GM19397 (cell line): ENCODE measurements around the gene PLA2G2D.

Experiments
- ATAC-seq: cut with Tn5 transposase; IDR thresholded peaks from one replicate; pipeline ENCODE4 v1.9.1; 2021; ENCODE audit warnings: mild to moderate bottlenecking, moderate library complexity; ENCODE audit not compliant: unreplicated experiment

Gene PLA2G2D

GRCh38 chr1:20115916-20116315 is 3.4 kb downstream of the PLA2G2D start:
- ATAC-seq, result no peak

GRCh38 chr1:20115479-20115878 is 3.9 kb downstream of the PLA2G2D start:
- ATAC-seq, result no peak

DNA sequence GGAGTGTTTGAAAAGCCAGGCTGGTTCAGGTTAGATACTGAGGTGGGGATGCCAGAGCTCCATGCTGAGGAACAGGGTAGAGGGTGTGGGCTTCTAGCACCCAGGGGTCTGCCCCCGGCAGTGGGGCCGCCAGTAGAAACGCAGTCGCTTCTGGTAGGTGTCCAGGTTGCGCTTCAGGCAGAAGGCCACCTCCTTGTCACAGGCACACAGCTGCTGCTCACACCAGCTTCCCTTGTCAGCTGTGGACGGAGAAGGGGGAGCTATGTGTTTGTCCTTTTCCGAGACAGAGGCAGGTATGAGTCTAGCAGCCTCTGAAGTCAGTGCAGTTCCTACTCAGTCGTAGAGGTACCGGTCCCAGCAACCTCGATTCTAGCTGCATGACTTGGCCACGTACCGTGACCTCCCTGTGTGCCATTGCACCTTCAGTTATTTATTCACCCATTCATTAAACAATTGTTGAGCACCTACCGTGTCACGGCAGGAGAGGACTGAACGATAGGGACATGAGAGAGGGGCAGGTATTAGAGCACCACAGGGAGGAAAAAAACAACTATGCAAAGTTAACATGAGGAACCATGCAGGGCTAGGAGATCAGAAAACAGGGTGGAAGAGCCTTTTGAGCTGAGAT is 5.2 kb downstream of the PLA2G2D start:
- no peak for ATAC-seq

DNA sequence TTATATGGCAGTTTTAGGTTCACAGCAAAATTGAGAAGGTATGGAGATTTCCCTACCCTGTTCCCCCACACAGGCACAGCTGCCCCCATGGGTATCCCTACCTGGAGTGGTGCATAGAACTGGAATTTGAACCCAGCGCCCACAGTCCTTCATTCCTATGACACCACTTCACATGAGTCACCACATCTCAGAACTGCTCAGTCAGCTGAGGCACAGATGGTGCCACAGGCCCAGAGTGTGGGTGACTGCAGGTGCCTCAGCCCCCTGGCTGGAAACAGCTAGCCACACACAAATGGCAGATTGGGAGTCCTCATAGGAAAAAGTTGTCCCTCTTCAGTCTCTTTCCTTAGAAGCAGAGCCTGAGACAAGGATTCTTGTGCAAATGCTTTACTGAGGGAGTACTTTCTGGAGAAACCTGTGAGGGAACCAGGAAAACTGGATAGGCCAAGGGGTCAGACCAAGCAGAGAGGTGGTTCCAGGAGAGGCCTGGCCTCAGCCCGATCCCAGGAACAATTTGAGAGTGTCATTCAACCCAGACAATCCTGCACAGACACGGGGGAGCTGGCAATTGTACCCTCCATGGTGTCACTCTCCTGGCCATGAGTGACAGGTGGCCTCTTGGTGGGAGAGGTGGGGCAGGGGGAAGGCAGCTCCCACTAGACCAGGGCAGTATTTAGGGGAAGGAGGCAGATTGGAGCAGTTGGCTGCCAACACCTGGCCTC is 6.9 kb downstream of the PLA2G2D start:
- no peak for ATAC-seq

GRCh38 chr1:20111452-20111851 is 7.9 kb downstream of the PLA2G2D start:
- no peak for ATAC-seq

DNA sequence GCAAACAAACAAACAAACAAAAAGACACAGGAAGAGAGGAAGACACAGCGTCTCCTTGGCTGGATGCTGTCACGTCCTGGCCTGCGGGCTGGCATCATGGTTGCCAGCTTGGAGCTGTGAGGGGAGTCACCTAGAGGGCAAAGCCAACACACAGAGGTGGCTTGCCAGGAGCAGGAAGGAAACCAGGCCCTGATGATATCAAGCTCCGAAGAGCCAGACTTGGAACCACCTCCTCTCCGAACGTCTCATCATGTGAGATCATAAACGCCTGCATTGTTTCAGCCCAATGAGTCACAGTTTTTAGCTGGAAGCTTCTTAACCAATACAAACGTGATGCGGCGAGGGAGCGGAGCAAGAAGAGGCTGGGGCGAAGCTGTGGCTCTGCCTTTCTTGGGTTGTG is 8.7 kb downstream of the PLA2G2D start:
- no peak for ATAC-seq

DNA sequence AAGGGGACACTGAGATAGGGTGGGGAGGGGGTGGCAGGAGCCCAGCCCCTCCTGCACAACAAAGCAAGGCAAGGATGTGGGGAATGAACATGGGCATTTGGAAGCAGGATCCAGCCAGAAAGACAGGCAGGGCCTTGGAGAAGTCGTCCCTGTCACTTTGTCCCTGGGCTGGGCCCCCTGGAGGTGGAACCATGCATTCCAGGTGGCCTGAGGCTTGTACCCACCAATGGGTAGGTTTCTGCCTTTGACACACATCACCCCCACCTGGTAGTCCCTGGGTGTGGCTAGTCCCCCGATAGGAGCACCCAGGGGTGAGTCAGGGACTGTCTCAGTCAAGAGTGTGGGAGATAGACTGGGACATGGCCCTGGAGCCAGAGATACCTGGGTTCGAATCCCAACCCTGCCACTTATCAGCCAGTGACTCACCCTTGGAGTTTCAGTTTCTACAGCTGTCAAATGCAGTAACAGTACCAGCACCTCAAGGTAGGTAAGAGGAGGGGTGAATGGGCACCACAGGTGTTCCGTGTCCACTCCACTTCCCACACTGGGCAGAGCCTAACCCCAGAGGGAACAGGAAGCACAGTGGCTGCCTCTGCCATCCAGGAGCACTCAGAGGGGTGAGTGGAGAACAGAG is 10.0 kb downstream of the PLA2G2D start:
- no peak for ATAC-seq

- no peak for ATAC-seq
These were observed 10.8 kb downstream of the PLA2G2D start for GRCh38 chr1:20108366-20109123.

DNA sequence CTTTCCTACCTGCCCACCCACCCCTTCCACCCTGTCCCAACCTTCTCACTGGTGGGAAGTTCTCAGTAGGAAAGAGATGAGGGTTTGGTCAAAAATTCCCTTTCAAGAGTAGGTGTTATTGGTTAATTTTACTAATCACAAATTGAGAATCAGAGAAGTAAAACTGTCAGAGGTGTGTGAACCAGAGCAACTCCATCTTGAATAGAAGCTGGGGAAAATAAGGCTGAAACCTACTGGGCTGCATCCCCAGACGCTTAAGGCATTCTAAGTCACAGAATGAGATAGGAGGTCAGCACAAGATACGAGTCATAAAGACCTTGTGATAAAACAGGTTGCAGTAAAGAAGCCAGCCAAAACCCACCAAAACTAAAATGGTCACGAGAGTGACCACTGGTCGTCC is 11.5 kb downstream of the PLA2G2D start:
- ATAC-seq, result no peak

DNA sequence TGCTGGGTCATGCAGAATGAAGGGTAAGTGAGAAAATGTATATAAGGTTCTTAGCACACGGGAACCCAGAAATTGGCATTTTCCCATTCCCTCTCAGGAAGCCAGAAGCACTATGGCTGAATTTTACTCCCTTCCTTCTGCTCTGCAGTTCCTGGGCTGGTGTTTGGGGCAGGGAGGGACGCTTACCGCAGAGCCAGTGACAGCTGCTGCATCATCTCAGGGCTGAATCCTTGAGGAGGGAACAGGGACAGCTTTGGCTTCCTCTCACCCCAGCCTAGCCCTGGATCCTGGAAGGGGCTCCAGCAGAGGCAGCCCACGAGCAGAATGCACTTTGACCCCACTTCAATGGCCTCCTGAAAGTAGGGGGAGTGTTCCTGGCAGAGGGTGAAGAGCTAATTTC is 12.0 kb downstream of the PLA2G2D start:
- no peak for ATAC-seq

- no peak for ATAC-seq
These were observed 13.5 kb downstream of the PLA2G2D start for GRCh38 chr1:20105856-20106255.

GRCh38 chr1:20102875-20103274 is 16.5 kb downstream of the PLA2G2D start:
- ATAC-seq, result no peak

DNA sequence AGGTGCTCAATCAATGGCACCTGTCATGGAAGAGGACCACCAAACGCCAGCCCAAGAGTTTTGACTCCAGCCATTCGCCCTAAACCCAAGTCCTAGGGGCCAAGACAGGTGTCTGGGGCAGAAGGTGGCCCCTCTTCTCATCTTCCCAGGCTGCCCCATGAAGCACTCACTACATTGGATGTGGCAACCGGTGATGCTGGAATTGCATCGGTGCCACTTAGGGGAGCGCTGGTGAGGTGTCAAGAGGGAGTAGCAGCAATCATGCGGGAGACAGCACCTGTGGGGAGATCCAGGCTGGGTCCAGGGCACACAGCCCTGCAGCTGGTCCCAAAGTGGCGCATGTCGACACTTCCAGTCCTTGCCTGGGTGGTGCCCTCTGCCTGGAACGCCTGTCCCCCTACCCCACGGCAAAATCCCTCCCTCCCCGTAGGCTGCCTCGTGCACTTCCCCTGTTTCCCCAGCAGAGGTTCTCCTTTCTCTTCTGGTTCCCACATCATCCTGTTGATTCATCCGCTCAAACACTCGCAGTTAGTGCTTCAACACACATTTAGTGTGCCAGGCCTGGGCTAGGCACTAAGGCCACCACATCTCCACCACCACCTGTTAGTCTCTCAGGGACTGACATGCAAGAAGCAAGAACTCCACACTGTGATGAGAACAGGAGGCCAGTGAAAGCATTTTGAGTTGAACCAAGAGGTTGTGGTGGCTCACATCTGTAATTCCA is 18.5 kb downstream of the PLA2G2D start:
- no peak for ATAC-seq

- ATAC-seq, result no peak
These were observed 19.8 kb downstream of the PLA2G2D start for GRCh38 chr1:20099533-20099932.

GRCh38 chr1:20096840-20097447 is 22.4 kb downstream of the PLA2G2D start:
- no peak for ATAC-seq

DNA sequence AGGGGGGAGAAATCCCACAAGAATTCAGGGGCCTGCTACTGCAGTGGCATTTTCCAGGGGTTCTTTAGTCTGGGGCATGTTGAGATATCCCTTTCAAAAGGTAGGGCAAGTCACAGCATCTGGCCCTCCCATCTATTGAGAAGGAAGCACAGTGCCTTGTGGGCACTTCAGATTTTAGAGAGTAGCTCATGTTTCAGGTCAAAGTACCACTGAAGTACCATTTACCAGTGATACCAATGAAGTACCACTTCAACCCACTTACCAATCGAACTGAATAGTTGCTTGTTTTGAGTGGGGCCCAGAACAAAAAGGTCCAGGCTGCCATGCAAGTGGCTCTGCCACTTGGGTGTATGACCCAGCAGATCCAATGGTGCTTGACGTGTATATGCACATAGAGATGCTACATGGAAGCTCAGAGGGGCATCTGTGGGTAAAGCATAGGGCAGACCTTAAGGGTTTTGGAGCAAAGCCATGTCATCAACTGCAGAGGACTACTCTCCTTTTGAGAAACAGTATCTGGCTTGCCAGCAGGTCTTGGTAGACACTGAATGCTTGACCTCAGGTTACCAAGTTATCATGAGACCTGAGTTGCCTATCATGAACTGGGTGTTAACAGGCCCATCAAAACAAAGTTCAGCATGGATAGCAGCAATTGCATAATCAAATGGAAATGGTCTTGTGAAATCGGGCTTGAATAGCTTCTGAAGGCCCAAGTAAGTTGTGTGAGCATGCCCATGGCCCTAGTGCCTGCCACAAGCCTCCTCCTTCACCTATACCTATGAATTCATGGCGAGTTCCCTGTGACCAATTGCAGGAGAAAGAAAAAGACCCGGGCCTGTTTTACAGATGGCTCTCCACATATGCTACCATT is 23.5 kb downstream of the PLA2G2D start:
- ATAC-seq, result no peak

- ATAC-seq, result no peak
These were observed 25.4 kb downstream of the PLA2G2D start for GRCh38 chr1:20093940-20094391.

GRCh38 chr1:20093303-20093702 is 26.0 kb downstream of the PLA2G2D start:
- no peak for ATAC-seq

DNA sequence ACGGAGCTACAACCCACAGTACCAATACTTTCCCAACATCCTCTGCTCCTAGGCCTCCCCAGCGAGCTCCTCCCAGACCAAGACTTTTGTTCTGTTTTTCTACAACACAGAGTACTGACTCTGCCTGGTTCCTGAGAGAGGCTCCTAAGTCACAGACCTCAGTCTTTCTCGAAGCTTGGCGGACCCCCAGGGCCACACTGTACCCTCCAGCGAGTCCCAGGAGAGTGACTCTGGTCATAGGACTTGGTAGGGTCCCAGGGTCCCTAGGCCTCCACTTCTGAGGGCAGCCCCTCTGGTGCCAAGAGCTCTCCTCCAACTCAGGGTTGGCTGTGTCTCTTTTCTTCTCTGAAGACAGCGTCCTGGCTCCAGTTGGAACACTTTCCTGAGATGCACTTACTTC is 28.7 kb downstream of the PLA2G2D start:
- no peak for ATAC-seq
